OCI-LY3 (cell line): ENCODE data around the gene UCHL3.

Source experiments
- EZH2phosphoT487 ChIP-seq: fragments of 200-600 bp; shearing (Covaris generic); IDR thresholded peaks from 2 replicates; pipeline ENCODE4 v1.6.1; 2018; ENCODE audit warnings: antibody characterized with exemption, mixed run types, low read depth
- TF ChIP-seq, protein P1 (sequence below): fragments of 200-600, 300-600 bp; sonication (generic); IDR thresholded peaks from 2 replicates; pipeline ENCODE4 v1.5.1; 2014; ENCODE audit warnings: antibody characterized with exemption, low read length, low read depth

DNA sequence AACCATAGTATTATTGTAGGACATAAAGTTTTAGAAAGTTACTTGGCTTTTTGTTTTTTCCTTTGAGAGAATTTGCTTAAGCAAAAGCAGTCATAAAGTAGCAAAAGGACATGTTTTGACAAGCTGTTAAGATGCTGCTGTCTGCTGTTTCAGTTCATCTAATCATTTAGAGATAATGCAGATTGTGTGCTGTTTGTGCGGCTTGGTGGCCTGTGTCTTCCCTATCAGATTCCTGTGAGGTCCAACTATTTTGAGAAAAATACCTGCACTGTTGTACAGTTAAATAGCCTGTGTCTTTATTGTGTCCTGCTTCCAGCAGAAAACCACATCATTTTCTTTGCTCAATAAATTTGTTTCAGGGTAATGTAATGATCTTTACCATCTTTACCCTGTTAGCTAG is 20.0 kb downstream of the UCHL3 start:
- TF ChIP-seq, protein P1, sequence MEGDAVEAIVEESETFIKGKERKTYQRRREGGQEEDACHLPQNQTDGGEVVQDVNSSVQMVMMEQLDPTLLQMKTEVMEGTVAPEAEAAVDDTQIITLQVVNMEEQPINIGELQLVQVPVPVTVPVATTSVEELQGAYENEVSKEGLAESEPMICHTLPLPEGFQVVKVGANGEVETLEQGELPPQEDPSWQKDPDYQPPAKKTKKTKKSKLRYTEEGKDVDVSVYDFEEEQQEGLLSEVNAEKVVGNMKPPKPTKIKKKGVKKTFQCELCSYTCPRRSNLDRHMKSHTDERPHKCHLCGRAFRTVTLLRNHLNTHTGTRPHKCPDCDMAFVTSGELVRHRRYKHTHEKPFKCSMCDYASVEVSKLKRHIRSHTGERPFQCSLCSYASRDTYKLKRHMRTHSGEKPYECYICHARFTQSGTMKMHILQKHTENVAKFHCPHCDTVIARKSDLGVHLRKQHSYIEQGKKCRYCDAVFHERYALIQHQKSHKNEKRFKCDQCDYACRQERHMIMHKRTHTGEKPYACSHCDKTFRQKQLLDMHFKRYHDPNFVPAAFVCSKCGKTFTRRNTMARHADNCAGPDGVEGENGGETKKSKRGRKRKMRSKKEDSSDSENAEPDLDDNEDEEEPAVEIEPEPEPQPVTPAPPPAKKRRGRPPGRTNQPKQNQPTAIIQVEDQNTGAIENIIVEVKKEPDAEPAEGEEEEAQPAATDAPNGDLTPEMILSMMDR, result no peak
- TF ChIP-seq EZH2phosphoT487, result no peak
